ENCODE results near the gene USP48.

DNA sequence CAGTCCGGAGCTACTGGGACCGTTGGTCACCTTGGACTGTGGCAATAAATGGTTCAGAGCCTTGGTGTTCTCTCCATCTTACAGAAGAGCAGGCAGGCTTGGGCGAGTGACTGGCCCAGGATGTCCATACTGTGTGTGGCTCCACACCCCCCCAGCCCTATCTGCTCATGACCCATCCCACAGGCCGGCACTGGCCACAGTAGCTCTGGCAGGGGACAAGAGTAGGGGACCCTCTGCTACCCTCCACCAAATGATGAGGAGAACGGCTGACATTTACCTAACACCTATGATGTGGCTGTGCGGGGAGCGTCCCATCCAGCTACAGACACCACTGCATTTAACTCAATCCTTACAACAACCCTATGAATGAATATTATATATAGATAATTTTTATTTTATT is 42.4 kb upstream of the USP48 start:
- TF ChIP-seq, protein P1, sequence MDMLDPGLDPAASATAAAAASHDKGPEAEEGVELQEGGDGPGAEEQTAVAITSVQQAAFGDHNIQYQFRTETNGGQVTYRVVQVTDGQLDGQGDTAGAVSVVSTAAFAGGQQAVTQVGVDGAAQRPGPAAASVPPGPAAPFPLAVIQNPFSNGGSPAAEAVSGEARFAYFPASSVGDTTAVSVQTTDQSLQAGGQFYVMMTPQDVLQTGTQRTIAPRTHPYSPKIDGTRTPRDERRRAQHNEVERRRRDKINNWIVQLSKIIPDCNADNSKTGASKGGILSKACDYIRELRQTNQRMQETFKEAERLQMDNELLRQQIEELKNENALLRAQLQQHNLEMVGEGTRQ (IDR thresholded peaks at IDR 0.05), result no peak
- no peak for TF ChIP-seq KDM1A (IDR thresholded peaks at IDR 0.05; ENCODE audit: low read depth)
